ENCODE measurements around the gene KIF26A. TPM values are rescaled to one million over a fixed set of nuclear protein-coding genes. Genes with fewer than 3 reads are reported as not detected.

Gene KIF26A
- total RNA-seq, 1 donor from 2014 or later, result 0.26 TPM

GRCh38 chr14:104171895-104172294, 33.5 kb downstream of the KIF26A start:
- peak overlapping the region; percentile 10 for H3K4me3 ChIP-seq (ENCODE audit: low read depth, low read length)
- no peaks in the 10 kb centered on the region for H3K27me3 ChIP-seq (ENCODE audit: control insufficient read depth, insufficient read depth, low read length)
- DNase-seq (ENCODE audit: low read depth) (peak; percentile 2), FAIRE-seq (no peak)
- no peaks in the 10 kb centered on the region for H3K36me3 ChIP-seq (ENCODE audit: control insufficient read depth, insufficient read depth, low read length)
- TF ChIP-seq CTCF (IDR thresholded peaks at IDR 0.05; ENCODE audit: insufficient read depth, low read length, severe bottlenecking), result no peak

GRCh38 chr14:104172349-104172748, 34.0 kb downstream of the KIF26A start:
- Histone ChIP-seq H3K27me3 (ENCODE audit: control insufficient read depth, insufficient read depth, low read length) (no peaks in the 10 kb centered on the region), H3K36me3 (ENCODE audit: control insufficient read depth, insufficient read depth, low read length) (no peaks in the 10 kb centered on the region), H3K4me3 (ENCODE audit: low read depth, low read length) (no peak overlapping the region)
- no peak for TF ChIP-seq CTCF (IDR thresholded peaks at IDR 0.05; ENCODE audit: insufficient read depth, low read length, severe bottlenecking)
- DNase-seq (ENCODE audit: low read depth), result no peak
- peak; percentile 50 for FAIRE-seq

- Histone ChIP-seq H3K36me3 (ENCODE audit: control insufficient read depth, insufficient read depth, low read length) (no peaks in the 10 kb centered on the region), H3K27me3 (ENCODE audit: control insufficient read depth, insufficient read depth, low read length) (no peaks in the 10 kb centered on the region), H3K4me3 (ENCODE audit: low read depth, low read length) (no peak overlapping the region)
- DNase-seq (ENCODE audit: low read depth) (no peak), FAIRE-seq (no peak)
- no peak for TF ChIP-seq CTCF (IDR thresholded peaks at IDR 0.05; ENCODE audit: insufficient read depth, low read length, severe bottlenecking)
Measured at GRCh38 chr14:104172880-104173279, 34.5 kb downstream of the KIF26A start.

- Histone ChIP-seq H3K4me3 (ENCODE audit: low read depth, low read length) (no peak overlapping the region), H3K27me3 (ENCODE audit: control insufficient read depth, insufficient read depth, low read length) (no peaks in the 10 kb centered on the region), H3K36me3 (ENCODE audit: control insufficient read depth, insufficient read depth, low read length) (no peaks in the 10 kb centered on the region)
- TF ChIP-seq CTCF (IDR thresholded peaks at IDR 0.05; ENCODE audit: insufficient read depth, low read length, severe bottlenecking), result no peak
- no peak for DNase-seq (ENCODE audit: low read depth)
- FAIRE-seq, result no peak
Measured at GRCh38 chr14:104174051-104174450, 35.7 kb downstream of the KIF26A start.

- no peak for DNase-seq (ENCODE audit: low read depth)
- TF ChIP-seq CTCF (IDR thresholded peaks at IDR 0.05; ENCODE audit: insufficient read depth, low read length, severe bottlenecking), result no peak
- Histone ChIP-seq H3K36me3 (ENCODE audit: control insufficient read depth, insufficient read depth, low read length) (no peaks in the 10 kb centered on the region), H3K4me3 (ENCODE audit: low read depth, low read length) (no peak overlapping the region), H3K27me3 (ENCODE audit: control insufficient read depth, insufficient read depth, low read length) (no peaks in the 10 kb centered on the region)
- FAIRE-seq, result no peak
Measured at GRCh38 chr14:104175041-104175440, 36.7 kb downstream of the KIF26A start.

- no peaks in the 10 kb centered on the region for H3K36me3 ChIP-seq (ENCODE audit: control insufficient read depth, insufficient read depth, low read length)
- FAIRE-seq (no peak), DNase-seq (ENCODE audit: low read depth) (no peak)
- no peaks in the 10 kb centered on the region for H3K27me3 ChIP-seq (ENCODE audit: control insufficient read depth, insufficient read depth, low read length)
- TF ChIP-seq CTCF (IDR thresholded peaks at IDR 0.05; ENCODE audit: insufficient read depth, low read length, severe bottlenecking), result no peak
- no peak overlapping the region for H3K4me3 ChIP-seq (ENCODE audit: low read depth, low read length)
Measured at GRCh38 chr14:104175811-104176210, 37.4 kb downstream of the KIF26A start.

Measured in bronchial epithelial cell (primary cell).